ENCODE results near the gene PDCD10.

PDCD10 gene

GRCh38 chr3:167684388-167684993 is 50.2 kb downstream of the PDCD10 start:
- DNase-seq (ENCODE audit: low read depth in 3 of 3, low spot score in 1 of 3), result no peak

- DNase-seq (ENCODE audit: low read depth in 3 of 3, low spot score in 1 of 3), result no peak
Measured at GRCh38 chr3:167679526-167679925, 55.2 kb downstream of the PDCD10 start.

GRCh38 chr3:167675848-167676247 is 58.8 kb downstream of the PDCD10 start:
- no peak for DNase-seq (ENCODE audit: low read depth in 3 of 3, low spot score in 1 of 3)

GRCh38 chr3:167673221-167673620 is 61.5 kb downstream of the PDCD10 start:
- DNase-seq (ENCODE audit: low read depth in 3 of 3, low spot score in 1 of 3), result no peak

GRCh38 chr3:167671878-167672427 is 62.7 kb downstream of the PDCD10 start:
- DNase-seq (ENCODE audit: low read depth in 3 of 3, low spot score in 1 of 3), result no peak

- DNase-seq (ENCODE audit: low read depth in 3 of 3, low spot score in 1 of 3), result no peak
Measured at GRCh38 chr3:167669699-167670098, 65.0 kb downstream of the PDCD10 start.

GRCh38 chr3:167668651-167669050 is 66.0 kb downstream of the PDCD10 start:
- DNase-seq (ENCODE audit: low read depth in 3 of 3, low spot score in 1 of 3), result no peak

- no peak for DNase-seq (ENCODE audit: low read depth in 3 of 3, low spot score in 1 of 3)
Measured at GRCh38 chr3:167666563-167666962, 68.1 kb downstream of the PDCD10 start.

GRCh38 chr3:167662919-167663400 is 71.7 kb downstream of the PDCD10 start:
- DNase-seq (ENCODE audit: low read depth in 3 of 3, low spot score in 1 of 3), result no peak

GRCh38 chr3:167657684-167658225 is 76.9 kb downstream of the PDCD10 start:
- no peak for DNase-seq (ENCODE audit: low read depth in 3 of 3, low spot score in 1 of 3)

GRCh38 chr3:167656821-167657220 is 77.9 kb downstream of the PDCD10 start:
- no peak for DNase-seq (ENCODE audit: low read depth in 3 of 3, low spot score in 1 of 3)

- DNase-seq (ENCODE audit: low read depth in 3 of 3, low spot score in 1 of 3), result no peak
Measured at GRCh38 chr3:167653760-167654159, 80.9 kb downstream of the PDCD10 start, which contains the start of gene WDR49. Gene WDR49, minus strand, starts transcription at chr3:167653942. Its CDS starts 517 bp downstream, at chr3:167653425.

- DNase-seq (ENCODE audit: low read depth in 3 of 3, low spot score in 1 of 3), result no peak
Measured at GRCh38 chr3:167653155-167653554, 81.5 kb downstream of the PDCD10 start.

GRCh38 chr3:167651826-167652225 is 82.9 kb downstream of the PDCD10 start:
- DNase-seq (ENCODE audit: low read depth in 3 of 3, low spot score in 1 of 3), result no peak

GRCh38 chr3:167650459-167650858 is 84.2 kb downstream of the PDCD10 start:
- DNase-seq (ENCODE audit: low read depth in 3 of 3, low spot score in 1 of 3), result no peak

GRCh38 chr3:167649746-167650145 is 84.9 kb downstream of the PDCD10 start:
- DNase-seq (ENCODE audit: low read depth in 3 of 3, low spot score in 1 of 3), result no peak

GRCh38 chr3:167644611-167645010 is 90.1 kb downstream of the PDCD10 start:
- DNase-seq (ENCODE audit: low read depth in 3 of 3, low spot score in 1 of 3), result no peak

Measured in stimulated activated CD4-positive, alpha-beta T cell treated with anti-CD3 and anti-CD28 coated beads, TNF-alpha, amount 100 ng/mL, for 1 hour (primary cell).